ENCODE results near the gene HOXB3.
A peak's percentile ranks its signal among the peaks of the same experiment; 100 is the strongest.

The HOXB3 gene

DNA sequence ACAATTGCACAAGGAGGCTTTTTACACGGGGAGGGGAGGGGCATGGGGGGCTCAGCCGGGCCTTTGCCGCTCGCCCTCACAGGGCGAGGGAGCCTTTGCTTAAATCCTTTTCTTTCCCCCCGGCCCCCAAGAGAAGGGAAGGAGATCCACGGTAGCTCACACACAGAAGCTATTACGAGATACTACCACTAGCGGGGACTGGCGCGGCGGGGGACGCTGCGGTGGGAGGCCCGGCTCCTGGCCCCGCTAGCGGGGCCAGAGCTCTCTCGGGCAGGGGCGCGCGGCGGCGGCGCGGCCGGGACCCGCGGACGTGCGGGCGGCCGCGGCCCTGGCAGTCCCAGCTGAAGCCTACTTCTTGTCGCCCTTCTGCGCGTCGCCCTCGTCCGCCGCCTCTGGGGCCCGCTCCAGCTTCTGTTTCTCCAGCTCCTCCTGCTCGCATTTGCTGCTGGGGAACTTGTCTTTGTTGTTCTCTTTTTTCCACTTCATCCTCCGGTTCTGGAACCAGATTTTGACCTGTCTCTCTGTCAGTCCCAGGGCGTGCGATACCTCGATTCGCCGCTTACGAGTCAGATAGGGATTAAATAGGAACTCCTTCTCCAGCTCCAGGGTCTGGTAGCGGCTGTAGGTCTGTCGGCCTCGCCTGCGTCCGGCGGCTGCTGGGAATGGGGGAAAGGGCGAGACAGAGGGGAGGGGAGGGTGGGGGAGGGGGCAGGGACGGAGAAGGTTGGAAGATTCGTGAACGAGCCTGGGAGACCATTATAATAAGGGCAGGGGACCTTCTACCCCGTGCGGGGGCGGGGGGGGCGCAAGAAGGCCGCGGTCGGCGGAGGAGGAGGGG is 23.0 kb upstream of the HOXB3 start:
- peak overlapping the region; percentile 96 for H3K27ac ChIP-seq
- TF ChIP-seq ZFX (IDR thresholded peaks at IDR 0.05; ENCODE audit: borderline replicate concordance) = no peak
- TF ChIP-seq, protein P1, sequence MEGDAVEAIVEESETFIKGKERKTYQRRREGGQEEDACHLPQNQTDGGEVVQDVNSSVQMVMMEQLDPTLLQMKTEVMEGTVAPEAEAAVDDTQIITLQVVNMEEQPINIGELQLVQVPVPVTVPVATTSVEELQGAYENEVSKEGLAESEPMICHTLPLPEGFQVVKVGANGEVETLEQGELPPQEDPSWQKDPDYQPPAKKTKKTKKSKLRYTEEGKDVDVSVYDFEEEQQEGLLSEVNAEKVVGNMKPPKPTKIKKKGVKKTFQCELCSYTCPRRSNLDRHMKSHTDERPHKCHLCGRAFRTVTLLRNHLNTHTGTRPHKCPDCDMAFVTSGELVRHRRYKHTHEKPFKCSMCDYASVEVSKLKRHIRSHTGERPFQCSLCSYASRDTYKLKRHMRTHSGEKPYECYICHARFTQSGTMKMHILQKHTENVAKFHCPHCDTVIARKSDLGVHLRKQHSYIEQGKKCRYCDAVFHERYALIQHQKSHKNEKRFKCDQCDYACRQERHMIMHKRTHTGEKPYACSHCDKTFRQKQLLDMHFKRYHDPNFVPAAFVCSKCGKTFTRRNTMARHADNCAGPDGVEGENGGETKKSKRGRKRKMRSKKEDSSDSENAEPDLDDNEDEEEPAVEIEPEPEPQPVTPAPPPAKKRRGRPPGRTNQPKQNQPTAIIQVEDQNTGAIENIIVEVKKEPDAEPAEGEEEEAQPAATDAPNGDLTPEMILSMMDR (IDR thresholded peaks at IDR 0.05) = peak; percentile 34

DNA sequence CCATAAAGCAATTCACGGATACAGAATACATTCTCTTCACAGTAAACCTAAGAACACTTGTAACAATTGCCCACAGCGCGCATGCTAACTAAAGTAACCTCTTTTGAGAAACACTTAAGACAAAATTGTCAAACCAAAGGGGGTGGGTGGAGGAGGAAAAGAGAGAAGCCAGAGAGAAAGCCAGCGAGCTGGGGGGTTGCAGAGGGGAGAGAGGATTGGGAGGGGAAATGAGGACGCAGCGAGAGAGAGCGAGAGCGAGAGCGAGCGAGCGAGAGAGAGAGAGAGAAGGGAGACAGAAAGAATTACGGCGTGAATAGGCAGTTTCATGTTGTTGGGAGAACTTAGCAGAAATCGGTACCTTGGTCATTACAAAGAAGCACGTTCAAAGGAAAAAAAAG is 22.4 kb upstream of the HOXB3 start:
- peak overlapping the region; percentile 96 for H3K27ac ChIP-seq
- TF ChIP-seq ZFX (IDR thresholded peaks at IDR 0.05; ENCODE audit: borderline replicate concordance) = no peak
- TF ChIP-seq, protein P1 (IDR thresholded peaks at IDR 0.05) = no peak

DNA sequence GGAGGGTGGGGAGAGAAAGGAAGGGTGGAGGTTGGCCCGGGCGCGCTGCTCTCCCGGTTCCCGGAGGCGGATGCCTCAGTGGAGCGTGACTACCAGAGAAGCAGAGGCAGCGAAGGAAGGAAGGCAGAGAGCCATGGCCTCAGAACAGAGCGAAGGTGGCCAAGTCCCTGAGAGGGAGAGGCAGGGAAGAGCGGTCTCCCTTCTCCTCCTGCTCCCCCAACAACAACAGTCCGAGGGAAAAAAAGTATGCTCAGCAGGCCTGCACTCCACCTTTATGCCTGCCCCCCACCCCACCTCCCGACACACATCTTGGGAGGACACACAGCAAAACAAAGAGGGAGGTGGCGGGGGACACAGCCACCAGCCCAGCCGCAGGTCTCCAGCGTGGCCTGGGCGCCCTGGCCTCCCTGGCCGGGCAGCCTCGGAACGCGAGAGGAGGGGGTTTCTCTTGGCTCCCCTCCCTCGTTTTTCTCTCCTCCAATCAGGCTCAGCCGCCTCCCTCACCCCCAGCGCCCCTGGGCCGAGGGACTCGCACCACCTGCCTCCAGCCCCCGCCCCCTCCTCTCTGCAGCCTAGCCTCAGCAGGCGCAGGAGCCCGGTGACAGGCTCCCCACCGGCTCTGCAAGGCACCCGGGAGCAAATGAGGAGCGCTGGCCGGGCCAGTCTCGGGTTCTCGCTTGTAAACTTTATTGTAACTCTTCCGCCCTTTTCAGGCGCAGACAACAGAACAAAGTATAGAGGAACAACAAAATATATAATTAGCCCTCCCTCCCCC is 21.8 kb upstream of the HOXB3 start:
- peak overlapping the region; percentile 96 for H3K27ac ChIP-seq
- no peak for TF ChIP-seq ZFX (IDR thresholded peaks at IDR 0.05; ENCODE audit: borderline replicate concordance)
- TF ChIP-seq, protein P1 (IDR thresholded peaks at IDR 0.05) = no peak

DNA sequence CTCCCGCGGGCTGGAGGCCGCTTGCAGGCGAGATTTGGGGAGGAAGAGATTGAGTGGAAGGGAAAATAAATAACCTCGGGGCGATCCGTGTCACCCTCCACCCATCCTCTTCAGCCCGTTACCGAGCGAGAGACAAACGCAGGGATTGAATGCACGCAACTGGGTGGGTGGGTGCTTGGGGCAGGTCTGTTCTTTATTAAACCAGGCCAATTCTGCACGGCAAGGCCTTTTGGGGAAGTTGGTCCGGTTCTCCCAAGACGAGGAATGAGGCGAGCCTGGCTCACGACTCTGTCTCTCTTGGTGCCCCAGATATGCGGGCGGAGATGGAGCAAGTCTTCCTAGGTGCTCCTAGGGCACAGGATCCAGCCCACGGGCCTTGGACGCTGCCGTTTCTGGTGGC is 21.2 kb upstream of the HOXB3 start:
- peak overlapping the region; percentile 96 for H3K27ac ChIP-seq

DNA sequence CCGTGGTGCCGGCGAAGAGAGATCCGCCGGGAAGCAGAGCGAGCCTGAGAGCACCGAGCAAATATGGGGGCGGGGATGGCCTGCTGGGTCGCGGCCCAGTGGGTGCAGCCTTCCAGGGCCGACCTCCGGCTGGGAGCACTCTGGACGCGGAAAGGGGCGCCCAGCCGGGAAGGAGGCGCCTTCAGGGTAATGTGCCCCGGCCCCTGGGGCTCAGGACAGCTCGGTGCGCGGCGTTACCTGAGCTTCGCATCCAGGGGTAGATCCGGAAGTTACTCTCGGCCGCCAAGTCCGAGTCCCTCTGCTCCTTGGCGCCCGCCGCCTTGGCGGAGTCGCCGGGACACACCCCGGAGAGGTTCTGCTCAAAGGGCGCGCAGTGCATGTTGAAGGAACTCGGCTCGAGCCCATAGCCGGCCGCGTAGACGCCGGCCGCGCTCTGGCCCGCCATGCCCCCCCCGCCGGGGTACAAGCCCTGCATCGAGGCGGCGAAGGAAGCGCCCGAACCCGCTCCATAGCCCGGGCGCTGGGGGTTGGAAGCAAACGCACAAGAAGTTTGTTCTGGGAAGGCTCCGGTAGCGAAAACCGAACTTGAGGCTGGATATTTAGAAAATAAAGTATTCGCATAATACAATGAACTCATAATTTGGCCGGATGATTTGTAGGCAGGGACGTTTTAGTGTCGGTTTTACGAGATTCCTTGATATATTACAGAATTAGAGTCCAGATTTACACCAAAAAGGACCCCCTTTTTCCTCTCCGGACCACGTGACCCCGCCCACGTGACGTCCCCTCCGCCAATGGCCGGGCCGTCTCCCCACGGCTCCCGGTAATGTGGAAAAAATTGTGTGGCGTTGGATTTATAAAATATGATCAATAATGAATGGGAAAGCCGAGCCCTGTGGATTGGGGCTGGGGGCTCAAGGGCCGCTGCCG is 20.5 kb upstream of the HOXB3 start, which contains the start of gene HOXB7:
Gene HOXB7, minus strand, starts transcription at position 736 of the 930 bp plus-strand sequence. Its CDS starts 99 bp downstream, at position 637.
- peak within 1 kb of the TSS; percentile 96 for H3K27ac ChIP-seq
- TF ChIP-seq, protein P1 (IDR thresholded peaks at IDR 0.05) = no peak
- TF ChIP-seq ZFX (IDR thresholded peaks at IDR 0.05; ENCODE audit: borderline replicate concordance) = no peak

More for the DNA sequence above, 21.2 kb upstream of the HOXB3 start:
- TF ChIP-seq ZFX (IDR thresholded peaks at IDR 0.05; ENCODE audit: borderline replicate concordance) = no peak
- TF ChIP-seq, protein P1 (IDR thresholded peaks at IDR 0.05) = no peak

DNA sequence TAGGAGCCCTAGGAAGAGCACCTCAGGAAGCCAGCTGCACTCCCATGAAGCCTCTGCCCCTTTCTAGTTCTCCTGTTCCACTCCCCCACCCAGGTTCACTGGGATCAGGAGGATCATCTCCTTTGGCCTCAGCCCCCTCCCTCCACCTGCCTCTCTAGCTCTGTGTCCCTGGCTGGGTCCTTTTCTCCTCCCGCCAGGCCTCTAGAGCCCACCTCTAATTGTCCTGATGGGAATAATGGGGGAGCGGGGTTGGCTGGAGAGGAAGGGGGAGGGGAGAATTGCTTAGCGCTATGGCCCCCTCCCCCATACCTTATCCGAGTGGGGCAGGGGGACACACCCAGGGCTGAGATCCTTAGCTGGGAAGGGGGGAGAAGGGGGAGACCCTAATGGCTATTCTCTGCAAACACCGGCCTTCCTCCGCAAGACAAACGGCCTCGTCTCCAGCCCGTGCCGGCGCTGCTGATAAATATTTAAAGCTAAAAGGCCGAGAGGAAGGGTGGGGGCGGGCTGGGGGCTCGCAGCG is 19.8 kb upstream of the HOXB3 start:
- H3K27ac ChIP-seq = peak overlapping the region; percentile 96
- TF ChIP-seq ZFX (IDR thresholded peaks at IDR 0.05; ENCODE audit: borderline replicate concordance) = no peak
- TF ChIP-seq, protein P1 (IDR thresholded peaks at IDR 0.05) = no peak

All from 22Rv1 (cell line).